GM12878 (cell line): ENCODE measurements around the gene PPP3CA. TPM values are rescaled to one million over a fixed set of nuclear protein-coding genes. Genes with fewer than 3 reads are reported as not detected.

ENCODE experiments used
- ATF3 ChIP-seq: IDR thresholded peaks from 2 replicates; pipeline ENCODE4 v1.6.1; 2011; ENCODE audit warnings: low read depth, mild to moderate bottlenecking, low read length, moderate library complexity, borderline replicate concordance; ENCODE audit errors: extremely low read depth
- EZH2 ChIP-seq: IDR thresholded peaks from 2 replicates; pipeline ENCODE4 v1.6.1; 2012; ENCODE audit warnings: low read depth, mild to moderate bottlenecking, control low read depth, inconsistent platforms, low read length, borderline replicate concordance; ENCODE audit not compliant: control insufficient read depth
- HCFC1 ChIP-seq: fragments of 150-350 bp; IDR thresholded peaks from 2 replicates; pipeline ENCODE4 v1.6.1; 2014; ENCODE audit warnings: low read length
- IKZF2 ChIP-seq, 2 experiments: fragments of 450-650 bp; IDR thresholded peaks; 2 replicates each; pipeline ENCODE4 v1.6.1; 2017; ENCODE audit warnings: mild to moderate bottlenecking in 2 of 2, moderate library complexity in 2 of 2
- MEF2A ChIP-seq: IDR thresholded peaks from 2 replicates; pipeline ENCODE4 v1.6.1; 2011; ENCODE audit warnings: low read depth, mild to moderate bottlenecking, low read length, moderate library complexity; ENCODE audit not compliant: insufficient read depth
- MTA3 ChIP-seq: IDR thresholded peaks from 2 replicates; pipeline ENCODE4 v1.6.1; 2012; ENCODE audit warnings: low read length, inconsistent platforms, borderline replicate concordance
- RAD51 ChIP-seq: fragments of 450-650 bp; IDR thresholded peaks from 2 replicates; pipeline ENCODE4 v1.6.1; 2016; ENCODE audit warnings: moderate library complexity, mild to moderate bottlenecking, inconsistent platforms
- RUNX3 ChIP-seq: IDR thresholded peaks from 2 replicates; pipeline ENCODE4 v1.6.1; 2012; ENCODE audit warnings: low read length, inconsistent platforms
- SREBF2 ChIP-seq: IDR thresholded peaks from 2 replicates; pipeline ENCODE4 v1.6.1; 2012; ENCODE audit warnings: mild to moderate bottlenecking, low read length
- USF2 ChIP-seq: IDR thresholded peaks from 2 replicates; pipeline ENCODE4 v1.6.1; 2011; ENCODE audit warnings: low read depth, low read length, improper control_type of control experiment, borderline replicate concordance
- YY1 ChIP-seq: IDR thresholded peaks from 2 replicates; pipeline ENCODE4 v1.6.1; 2011; ENCODE audit warnings: low read depth, mild to moderate bottlenecking, low read length
- polyA plus RNA-seq, 11 experiments: library from polyadenylated mRNA; depleted of rRNA in 4 of 11; unstranded in 6 of 11; stranded (reverse) in 5 of 11; fragments of >200 nt; fragmentation: Nextera tagmentation in 4 of 11; fragmentation: Illumina TruSeq in 1 of 11; extraction: Ambion mirVana in 4 of 11; extraction: Trizol in 1 of 11; gene quantifications; 1 replicate in 1 of 11; 2 replicates in 10 of 11; pipeline versions ENCODE4 v1.2.1 to v1.2.3, GENCODE V29; 2011 to 2016; ENCODE audit warnings: inconsistent platforms in 2 of 11, missing spikeins in 2 of 11, low read depth in 1 of 11
- total RNA-seq, 4 experiments: library from RNA; depleted of rRNA in 3 of 4; stranded (reverse); fragments of >200 nt in 3 of 4; fragmentation: Illumina TruSeq in 1 of 4; extraction: Trizol in 1 of 4; gene quantifications; 2 replicates each; pipeline versions ENCODE4 v1.2.1 to v1.2.3, GENCODE V29; 2013 to 2021
- TF ChIP-seq, protein P1 (sequence below): fragments of 450-650 bp; IDR thresholded peaks from 2 replicates; pipeline ENCODE4 v1.6.1; 2017; ENCODE audit warnings: mild to moderate bottlenecking, low read depth, inconsistent platforms; ENCODE audit not compliant: poor library complexity, severe bottlenecking

PPP3CA gene
- total and polyA plus RNA-seq, 10 of the 15 experiments (the other 5 are each of a cell fraction or from before 2014, with no cell fraction given), result 0.33 to 9.0 (median 1.0) TPM

GRCh38 chr4:101020956-101021355 is 326.4 kb downstream of the PPP3CA start (continued):
- TF ChIP-seq USF2 (no peak), RAD51 (no peak), RUNX3 (peak; percentile 63), ATF3 (no peak), HCFC1 (no peak), YY1 (no peak), EZH2 (no peak), MTA3 (peak; percentile 66; the same call in 1 of the 2 replicates), SREBF2 (no peak), IKZF2 (IDR thresholded peaks at IDR 0.05) (peak; percentile 58 to 70), MEF2A (0 out of 2 replicates have a peak, but pooled peaks have one; percentile 45)
- TF ChIP-seq, protein P1, sequence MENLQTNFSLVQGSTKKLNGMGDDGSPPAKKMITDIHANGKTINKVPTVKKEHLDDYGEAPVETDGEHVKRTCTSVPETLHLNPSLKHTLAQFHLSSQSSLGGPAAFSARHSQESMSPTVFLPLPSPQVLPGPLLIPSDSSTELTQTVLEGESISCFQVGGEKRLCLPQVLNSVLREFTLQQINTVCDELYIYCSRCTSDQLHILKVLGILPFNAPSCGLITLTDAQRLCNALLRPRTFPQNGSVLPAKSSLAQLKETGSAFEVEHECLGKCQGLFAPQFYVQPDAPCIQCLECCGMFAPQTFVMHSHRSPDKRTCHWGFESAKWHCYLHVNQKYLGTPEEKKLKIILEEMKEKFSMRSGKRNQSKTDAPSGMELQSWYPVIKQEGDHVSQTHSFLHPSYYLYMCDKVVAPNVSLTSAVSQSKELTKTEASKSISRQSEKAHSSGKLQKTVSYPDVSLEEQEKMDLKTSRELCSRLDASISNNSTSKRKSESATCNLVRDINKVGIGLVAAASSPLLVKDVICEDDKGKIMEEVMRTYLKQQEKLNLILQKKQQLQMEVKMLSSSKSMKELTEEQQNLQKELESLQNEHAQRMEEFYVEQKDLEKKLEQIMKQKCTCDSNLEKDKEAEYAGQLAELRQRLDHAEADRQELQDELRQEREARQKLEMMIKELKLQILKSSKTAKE, result peak; percentile 26
